Urinary bladder (tissue), 4 donors: ENCODE results near the gene FGFR3. TPM values are rescaled to one million over a fixed set of nuclear protein-coding genes. Genes with fewer than 3 reads are reported as not detected.
"Not testable (repeated sequence)": the region's sequence is repeated elsewhere in the genome, so short reads cannot be mapped to it uniquely, and the experiment has no call there.

Experiments used
- DNase-seq: peaks from one replicate; pipeline ENCODE4 v3.0.0-alpha.2; 2015; ENCODE audit errors: extremely low spot score
- H3K27ac ChIP-seq: one replicate; pipeline ENCODE4 v1.5.1; 2013; ENCODE audit warnings: low read depth, mild to moderate bottlenecking, moderate library complexity
- H3K36me3 ChIP-seq: one replicate; pipeline ENCODE4 v1.6.1; 2013; ENCODE audit warnings: mild to moderate bottlenecking, moderate library complexity; ENCODE audit not compliant: insufficient read depth
- H3K4me1 ChIP-seq: one replicate; pipeline ENCODE4 v1.6.1; 2013; ENCODE audit warnings: mild to moderate bottlenecking, moderate library complexity; ENCODE audit not compliant: insufficient read depth
- H3K4me3 ChIP-seq: one replicate; pipeline ENCODE4 v1.5.1; 2013; ENCODE audit warnings: low read depth, low read length
- WGBS: extraction: QIAGEN DNeasy Blood & Tissue Kit; methylation state at CpG from one replicate; pipeline ENCODE4 v1.1.7; 2013; 5-methylcytosine and 5-hydroxymethylcytosine counted together
- polyA plus RNA-seq: library from polyadenylated mRNA; stranded (reverse); fragments of 200-250 nt; gene quantifications from one replicate; pipeline ENCODE4 v1.2.3, GENCODE V29; 2013
- total RNA-seq: library from RNA; depleted of rRNA; stranded (reverse); fragments of >200 nt; gene quantifications from one replicate; pipeline ENCODE4 v1.2.3, GENCODE V29; 2014
- donor health status: healthy with polysubstance abuse.
- donor health status: healthy.

Gene FGFR3
- total and polyA plus RNA-seq, 2 donors, result 12.3 to 26.5 TPM

- no peak for DNase-seq
- WGBS, result 92% methylated on average over 12 of the region's 12 CpGs
- H3K27ac ChIP-seq, result no peak overlapping the region
- H3K4me1 ChIP-seq, result no peaks in the 10 kb centered on the region
- H3K4me3 ChIP-seq, result no peak overlapping the region
- no peaks in the 10 kb centered on the region for H3K36me3 ChIP-seq
These were observed 30.4 kb downstream of the FGFR3 start for GRCh38 chr4:1823545-1823932.

GRCh38 chr4:1824746-1825145, 31.7 kb downstream of the FGFR3 start:
- Histone ChIP-seq H3K4me3 (no peak overlapping the region), H3K36me3 (no peaks in the 10 kb centered on the region), H3K27ac (no peak overlapping the region), H3K4me1 (no peaks in the 10 kb centered on the region)
- 87% methylated on average over 11 of the region's 11 CpGs for WGBS
- DNase-seq, result no peak

- H3K36me3 ChIP-seq, result no peaks in the 10 kb centered on the region
- H3K4me1 ChIP-seq, result no peaks in the 10 kb centered on the region
- no peak for DNase-seq
- H3K4me3 ChIP-seq, result no peak overlapping the region
- 84% methylated on average over 19 of the region's 19 CpGs for WGBS
- H3K27ac ChIP-seq, result no peak overlapping the region
These were observed 32.2 kb downstream of the FGFR3 start for GRCh38 chr4:1825326-1825725.

- DNase-seq, result no peak
- peaks cover 3% of the 10 kb centered on the region for H3K36me3 ChIP-seq
- H3K4me3 ChIP-seq, result no peak overlapping the region
- no peaks in the 10 kb centered on the region for H3K4me1 ChIP-seq
- no peak overlapping the region for H3K27ac ChIP-seq
- WGBS, result 91% methylated on average over 30 of the region's 30 CpGs
These were observed 33.6 kb downstream of the FGFR3 start for GRCh38 chr4:1826531-1827350.

GRCh38 chr4:1830234-1830633, 37.1 kb downstream of the FGFR3 start:
- Histone ChIP-seq H3K36me3 (peaks cover 10% of the 10 kb centered on the region), H3K4me3 (no peak overlapping the region), H3K27ac (no peak overlapping the region), H3K4me1 (no peaks in the 10 kb centered on the region)
- 94% methylated on average over 3 of the region's 3 CpGs for WGBS
- DNase-seq, result no peak

- Histone ChIP-seq H3K4me1 (no peaks in the 10 kb centered on the region), H3K4me3 (no peak overlapping the region), H3K27ac (no peak overlapping the region), H3K36me3 (peaks cover 14% of the 10 kb centered on the region)
- DNase-seq, result no peak
- WGBS, result 87% methylated on average over 8 of the region's 8 CpGs
These were observed 37.6 kb downstream of the FGFR3 start for GRCh38 chr4:1830642-1831228.

GRCh38 chr4:1831331-1831730, 38.2 kb downstream of the FGFR3 start:
- Histone ChIP-seq H3K36me3 (peaks cover 14% of the 10 kb centered on the region), H3K27ac (no peak overlapping the region), H3K4me1 (no peaks in the 10 kb centered on the region), H3K4me3 (no peak overlapping the region)
- 94% methylated on average over 8 of the region's 8 CpGs for WGBS
- no peak for DNase-seq

- no peak for DNase-seq
- WGBS, result 94% methylated on average over 18 of the region's 18 CpGs
- peaks cover 14% of the 10 kb centered on the region for H3K36me3 ChIP-seq
- H3K27ac ChIP-seq, result no peak overlapping the region
- H3K4me3 ChIP-seq, result no peak overlapping the region
- no peaks in the 10 kb centered on the region for H3K4me1 ChIP-seq
These were observed 39.6 kb downstream of the FGFR3 start for GRCh38 chr4:1832690-1833089.

- no peak for DNase-seq
- peaks cover 14% of the 10 kb centered on the region for H3K36me3 ChIP-seq
- no peak overlapping the region for H3K4me3 ChIP-seq
- 93% methylated on average over 14 of the region's 14 CpGs for WGBS
- H3K4me1 ChIP-seq, result no peaks in the 10 kb centered on the region
- H3K27ac ChIP-seq, result no peak overlapping the region
These were observed 40.4 kb downstream of the FGFR3 start for GRCh38 chr4:1833307-1834046.

- no peaks in the 10 kb centered on the region for H3K4me1 ChIP-seq
- H3K36me3 ChIP-seq, result peaks cover 14% of the 10 kb centered on the region
- DNase-seq, result no peak
- no peak overlapping the region for H3K27ac ChIP-seq
- no peak overlapping the region for H3K4me3 ChIP-seq
- WGBS, result 81% methylated on average over 21 of the region's 21 CpGs
These were observed 41.1 kb downstream of the FGFR3 start for GRCh38 chr4:1834047-1834775.

- not testable (repeated sequence) for H3K4me1 ChIP-seq, H3K27ac ChIP-seq, H3K4me3 ChIP-seq, DNase-seq
- WGBS, result 96% methylated on average over 8 of the region's 8 CpGs
- H3K36me3 ChIP-seq, result peaks cover 14% of the 10 kb centered on the region
These were observed 42.7 kb downstream of the FGFR3 start for GRCh38 chr4:1835836-1836235.

- no peak overlapping the region for H3K4me3 ChIP-seq
- no peaks in the 10 kb centered on the region for H3K4me1 ChIP-seq
- no peak overlapping the region for H3K27ac ChIP-seq
- DNase-seq, result no peak
- H3K36me3 ChIP-seq, result peaks cover 11% of the 10 kb centered on the region
- WGBS, result 93% methylated on average over 7 of the region's 7 CpGs
These were observed 43.6 kb downstream of the FGFR3 start for GRCh38 chr4:1836650-1837049.

GRCh38 chr4:1837069-1837468, 44.0 kb downstream of the FGFR3 start:
- H3K4me3 ChIP-seq, result no peak overlapping the region
- peaks cover 11% of the 10 kb centered on the region for H3K36me3 ChIP-seq
- 93% methylated on average over 10 of the region's 10 CpGs for WGBS
- no peak overlapping the region for H3K27ac ChIP-seq
- DNase-seq, result no peak
- no peaks in the 10 kb centered on the region for H3K4me1 ChIP-seq
